Activated CD8-positive, alpha-beta memory T cell treated with anti-CD3 and anti-CD28 coated beads for 1 hour (primary cell): ENCODE results near the gene NOS3.
"Not testable (repeated sequence)": the region's sequence is repeated elsewhere in the genome, so short reads cannot be mapped to it uniquely, and the experiment has no call there.

Experiments used
- DNase-seq, 2 donors: peaks; one replicate each; pipeline ENCODE4 v3.0.0-alpha.2; 2020; ENCODE audit warnings: low read depth in 1 of 2; ENCODE audit errors: extremely low read depth in 1 of 2

Gene NOS3

GRCh38 chr7:151013733-151014497, 23.1 kb downstream of the NOS3 start:
- peak; percentile 79 to 84 for DNase-seq

DNA sequence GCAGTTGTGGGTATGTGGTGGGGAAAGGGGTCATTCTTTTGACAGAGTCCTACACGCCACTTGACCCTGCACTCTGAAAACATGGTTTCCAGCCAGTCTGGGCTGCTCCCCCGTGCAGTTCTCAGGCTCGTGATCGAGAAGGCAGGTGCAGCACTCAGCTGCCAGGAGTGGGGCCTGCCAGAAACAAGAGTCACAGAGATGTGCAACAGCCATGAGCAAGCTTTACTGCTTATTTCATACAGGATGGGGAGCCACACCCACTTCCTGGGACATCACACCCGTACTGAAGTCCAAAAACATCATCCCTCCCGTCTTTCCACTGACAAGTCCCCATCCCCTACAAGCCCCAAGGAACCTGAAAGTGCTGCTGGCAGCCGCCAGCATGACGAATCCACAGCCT, 24.1 kb downstream of the NOS3 start:
- DNase-seq: no peak

- DNase-seq: no peak
Measured at GRCh38 chr7:151015967-151016366, 25.1 kb downstream of the NOS3 start.

DNA sequence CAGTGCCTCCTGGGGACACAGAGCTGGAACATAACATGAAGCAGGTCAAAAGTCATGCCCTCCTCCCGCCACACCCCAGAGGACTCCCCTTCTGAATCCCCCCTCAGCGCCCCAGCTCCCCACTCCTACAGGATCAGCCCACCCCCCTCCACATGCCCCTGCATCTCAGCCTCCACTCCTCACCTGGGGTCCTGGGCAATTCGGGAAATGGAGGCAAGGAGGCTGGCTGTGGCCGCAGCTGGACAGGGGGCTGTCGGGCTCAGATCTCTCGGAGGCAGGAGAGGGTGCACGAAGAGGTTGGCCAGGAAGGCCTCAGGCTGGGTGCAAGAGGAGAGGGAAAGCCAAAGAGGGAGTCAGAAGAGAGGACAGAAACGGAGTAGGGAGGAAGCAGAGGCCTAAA, 25.7 kb downstream of the NOS3 start:
- no peak for DNase-seq

DNA sequence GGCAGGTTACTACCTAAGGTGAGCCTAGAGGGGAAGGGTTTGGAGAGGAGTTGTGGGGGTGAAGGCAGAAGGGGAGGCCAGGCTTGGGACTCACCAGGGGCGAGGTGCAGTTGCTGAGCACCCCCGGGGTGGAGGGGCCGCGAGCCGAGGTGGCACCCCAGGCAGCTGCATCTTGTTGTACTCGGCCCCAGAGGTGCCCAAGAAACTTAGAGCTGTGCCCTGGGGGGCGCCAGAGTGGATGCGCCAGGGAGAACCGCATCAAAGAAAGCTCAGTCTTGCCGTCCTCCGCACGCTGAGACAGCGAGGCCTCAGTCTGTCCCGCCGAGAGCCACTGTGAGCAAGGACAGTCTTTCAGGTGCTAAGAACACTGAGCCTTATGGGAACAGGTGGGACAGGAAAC, 26.1 kb downstream of the NOS3 start:
- no peak for DNase-seq

DNA sequence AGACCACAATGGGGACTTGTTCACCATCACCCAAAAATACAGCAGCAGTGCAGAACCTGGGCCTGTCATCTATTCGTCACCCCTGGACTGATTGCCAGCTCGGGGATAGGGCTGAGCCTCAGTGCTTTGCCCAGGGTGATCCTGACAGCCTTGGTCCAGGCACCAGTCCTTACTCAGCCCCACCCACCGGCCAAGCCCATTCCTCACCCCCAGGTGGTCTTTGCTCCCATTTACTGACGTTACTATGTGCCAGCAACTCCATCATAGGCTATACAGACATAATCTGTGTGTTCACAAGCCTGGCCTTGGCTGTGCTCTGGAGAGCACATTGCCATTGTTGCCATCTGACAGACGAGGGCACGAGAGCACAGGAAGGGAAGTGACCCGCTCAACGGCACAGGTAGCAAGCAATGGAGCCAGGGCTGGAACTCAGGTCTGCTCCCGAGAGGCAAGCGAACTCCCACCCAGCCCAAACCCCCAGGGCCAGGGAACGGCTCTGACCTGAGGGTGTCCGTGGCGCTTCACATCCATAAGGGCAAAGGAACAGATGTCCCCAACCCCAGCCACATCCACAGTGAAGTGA, 26.6 kb downstream of the NOS3 start:
- no peak for DNase-seq

- DNase-seq: peak; percentile 45 to 78
Measured at GRCh38 chr7:151017953-151018420, 27.2 kb downstream of the NOS3 start.

- DNase-seq: no peak
Measured at GRCh38 chr7:151018421-151019129, 27.8 kb downstream of the NOS3 start.

DNA sequence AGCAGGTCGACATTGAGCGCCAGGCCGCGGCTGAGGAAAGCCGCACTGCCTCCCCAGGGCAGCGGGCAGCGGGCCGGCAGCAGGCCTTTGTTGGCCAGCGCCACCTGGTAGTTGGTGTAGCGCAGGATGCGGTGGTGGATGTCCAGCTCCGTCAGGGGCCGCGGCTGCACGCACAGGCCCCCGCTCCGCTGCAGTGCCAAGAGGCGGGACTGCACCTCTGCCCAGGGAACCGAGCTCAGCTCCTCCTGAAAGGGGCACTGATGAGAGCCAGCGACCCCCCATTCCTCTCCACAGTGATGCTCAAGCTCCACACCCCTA, 28.3 kb downstream of the NOS3 start:
- DNase-seq: no peak

- DNase-seq: no peak
Measured at GRCh38 chr7:151020231-151020630, 29.4 kb downstream of the NOS3 start.

GRCh38 chr7:151023232-151023631, 32.4 kb downstream of the NOS3 start:
- DNase-seq: no peak

DNA sequence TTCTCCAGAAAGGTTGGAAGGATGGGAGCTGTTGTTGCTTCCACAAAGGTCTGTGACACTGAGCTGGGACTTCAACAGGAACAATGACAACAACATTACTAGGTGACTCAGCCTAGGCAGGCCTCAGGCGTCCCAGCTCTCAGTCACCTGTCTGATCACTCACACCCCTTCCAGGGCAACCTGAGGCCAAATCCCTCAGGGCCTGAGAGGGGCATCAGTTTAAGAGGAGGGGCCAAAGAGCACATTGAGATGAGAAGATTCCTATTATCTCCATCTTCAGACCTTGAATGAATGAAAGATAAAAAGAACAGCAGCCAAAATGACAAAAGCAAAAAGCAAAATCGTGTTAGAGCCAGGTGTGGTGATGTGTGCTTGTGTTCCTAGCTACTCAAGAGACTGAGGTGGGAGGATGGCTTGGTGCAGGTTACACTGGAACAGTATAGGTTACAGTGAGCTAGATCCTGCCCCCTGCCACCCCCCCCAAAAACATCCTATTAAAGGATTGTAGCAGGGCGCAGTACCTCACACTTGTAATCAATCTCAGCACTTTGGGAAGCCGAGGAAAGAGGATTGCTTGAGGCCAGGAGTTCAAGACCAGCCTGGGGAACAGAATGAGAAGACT, 33.7 kb downstream of the NOS3 start, which contains the start of gene ATG9B:
Gene ATG9B (minus strand): TSS at position 60 of the 622 bp plus-strand sequence. CDS start 71 bp downstream, outside the sequence.
- no peak for DNase-seq

DNA sequence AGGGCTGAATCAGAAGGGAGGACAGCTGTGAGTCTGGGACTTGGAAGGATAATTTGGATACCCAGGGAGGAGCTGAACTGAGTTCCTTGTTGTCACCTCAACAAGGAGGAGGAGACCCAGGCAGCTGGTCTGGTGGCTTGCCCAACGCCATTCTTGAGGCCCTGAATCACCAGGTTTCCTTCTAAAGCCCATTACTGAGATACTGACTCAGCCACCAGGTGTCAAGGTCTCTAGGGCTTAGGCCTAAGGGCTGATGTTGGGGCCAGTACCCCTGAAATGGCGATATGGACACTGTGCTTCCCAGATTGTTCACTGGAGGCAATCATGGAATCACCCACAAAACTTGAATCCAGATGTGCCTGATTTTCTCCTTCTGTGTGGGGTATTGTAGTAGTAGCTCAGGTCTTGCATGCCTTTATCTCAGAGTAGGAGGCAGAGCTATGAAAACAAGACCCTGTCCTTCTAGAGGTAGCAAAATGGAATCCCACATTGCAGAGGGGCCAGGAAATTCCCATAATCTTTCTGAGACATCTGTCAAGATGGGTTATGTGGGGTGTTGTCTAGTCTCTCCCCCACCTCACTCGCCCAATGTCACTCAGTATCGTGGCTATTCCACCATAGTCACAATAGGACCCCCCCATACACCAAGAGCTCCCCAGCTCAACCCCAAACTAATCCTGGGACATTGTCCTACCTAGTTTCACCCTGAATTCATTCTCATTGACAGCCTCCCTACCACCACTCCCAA, 35.3 kb downstream of the NOS3 start:
- no peak for DNase-seq

DNA sequence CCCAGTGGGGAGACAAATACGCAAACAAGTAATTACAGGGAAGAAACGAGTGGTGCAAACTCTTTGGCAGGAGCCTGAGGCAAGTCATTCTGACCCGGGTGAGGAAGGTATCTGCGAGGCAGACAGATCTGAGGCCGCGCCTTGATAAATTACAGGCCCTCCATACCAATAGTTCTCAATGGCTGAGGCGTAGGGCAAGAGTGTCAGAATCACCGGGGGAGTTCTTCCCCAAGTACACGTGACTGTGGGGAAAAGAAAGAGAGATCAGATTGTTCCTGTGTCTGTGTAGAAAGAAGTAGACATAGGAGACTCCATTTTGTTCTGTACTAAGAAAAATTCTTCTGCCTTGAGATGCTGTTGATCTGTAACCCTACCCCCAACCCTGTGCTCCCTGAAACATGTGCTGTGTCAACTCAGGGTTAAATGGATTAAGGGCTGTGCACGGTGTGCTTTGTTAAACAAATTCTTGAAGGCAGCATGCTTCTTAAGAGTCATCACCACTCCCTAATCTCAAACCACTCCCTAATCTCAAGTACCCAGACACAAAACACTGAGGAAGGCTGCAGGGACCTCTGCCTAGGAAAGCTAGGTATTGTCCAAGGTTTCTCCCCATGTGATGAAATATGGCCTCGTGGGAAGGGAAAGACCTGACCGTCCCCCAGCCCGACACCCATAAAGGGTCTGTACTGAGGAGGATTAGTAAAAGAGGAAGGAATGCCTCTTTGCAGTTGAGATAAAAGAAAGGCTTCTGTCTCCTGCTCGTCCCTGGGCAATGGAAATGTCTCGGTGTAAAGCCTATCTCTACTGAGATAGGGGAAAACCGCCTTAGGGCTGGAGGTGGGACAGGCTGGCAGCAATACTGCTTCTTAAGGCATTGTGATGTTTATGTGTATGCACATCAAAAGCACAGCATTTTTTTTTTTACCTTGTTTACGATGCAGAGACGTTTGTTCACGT, 36.2 kb downstream of the NOS3 start:
- not testable (repeated sequence) for DNase-seq

GRCh38 chr7:151027728-151028130, 36.9 kb downstream of the NOS3 start:
- DNase-seq: not testable (repeated sequence)

DNA sequence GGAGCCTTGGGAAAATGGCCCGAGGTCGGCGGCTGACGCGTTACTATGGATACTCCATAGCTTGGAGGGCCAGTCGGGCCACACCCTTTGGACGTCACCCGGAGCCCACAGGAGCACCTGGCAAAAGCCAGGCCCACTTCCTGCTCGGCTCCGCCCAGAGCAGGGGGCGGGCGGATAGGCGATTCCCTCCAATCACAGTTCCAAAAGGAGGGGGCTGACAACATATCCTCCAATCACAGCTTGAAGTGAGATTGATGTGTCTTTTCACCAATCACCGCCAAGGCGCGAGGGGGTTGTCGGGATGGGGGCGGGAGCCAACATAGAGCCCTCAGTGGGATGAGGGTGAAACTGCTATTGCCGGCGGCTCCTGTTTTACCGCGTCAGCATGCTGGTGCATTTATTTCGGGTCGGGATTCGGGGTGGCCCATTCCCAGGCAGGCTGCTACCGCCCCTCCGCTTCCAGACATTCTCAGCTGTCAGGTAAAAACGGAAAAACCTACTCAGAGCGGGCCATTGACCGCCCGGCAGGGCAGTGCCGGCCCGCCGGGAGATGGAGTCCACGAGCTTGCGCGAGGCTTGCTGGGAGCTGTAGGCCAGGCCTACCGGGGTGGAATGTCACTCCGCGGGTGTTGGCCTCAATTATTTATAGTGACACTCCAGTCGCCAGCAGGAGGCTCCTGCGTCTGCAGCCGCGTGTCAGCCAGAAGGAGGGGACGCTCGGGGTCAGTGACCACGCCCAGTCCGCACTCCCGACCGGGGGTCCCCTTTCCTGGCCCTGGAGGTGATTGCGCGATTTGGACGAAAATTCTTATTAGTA, 37.5 kb downstream of the NOS3 start, which contains the start of gene ABCB8:
Gene ABCB8 (plus strand): TSS at position 320 of the 817 bp plus-strand sequence. CDS start 66 bp downstream, at position 386.
- peak; percentile 91 to 96 for DNase-seq

DNA sequence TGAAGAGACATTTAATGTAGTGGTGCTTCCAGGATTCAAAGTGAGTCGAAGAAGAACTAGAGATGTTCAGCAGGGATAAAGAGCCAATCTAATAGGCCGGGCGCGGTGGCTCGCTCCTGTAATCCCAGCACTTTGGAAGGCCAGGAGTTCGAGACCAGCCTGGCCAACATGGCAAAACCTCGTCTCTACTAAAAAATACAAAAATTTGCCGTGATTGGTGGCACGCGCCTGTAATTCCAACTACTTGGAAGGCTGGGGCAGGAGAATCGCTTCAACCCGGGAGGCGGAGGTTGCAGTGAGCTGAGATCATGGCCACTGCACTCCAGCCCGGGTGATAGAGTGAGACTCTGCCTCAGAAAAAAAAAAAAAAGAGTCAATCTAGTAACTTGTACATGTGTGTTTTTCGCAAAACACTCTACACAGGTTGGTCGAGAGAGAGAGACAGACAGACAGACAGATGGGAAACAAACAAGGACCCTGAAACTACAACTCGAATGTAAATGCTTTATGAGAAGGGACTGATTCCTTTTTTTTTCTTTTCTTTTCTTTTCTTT, 38.2 kb downstream of the NOS3 start:
- DNase-seq: no peak

GRCh38 chr7:151031011-151031410, 40.2 kb downstream of the NOS3 start:
- DNase-seq: no peak
